Dendritic cell treated with granulocyte-macrophage colony-stimulating factor and Interleukin-4, amounts not matched to agents 40 ng/mL and 50 ng/mL, for 4 days (primary cell): ENCODE measurements around the gene STEAP2.

Experiments
- H3K27ac Mint-ChIP-seq: one replicate; pipeline ENCODE4 v1.8.0; 2022; ENCODE audit warnings: mild to moderate bottlenecking, mixed read lengths
- H3K27me3 Mint-ChIP-seq: one replicate; pipeline ENCODE4 v1.8.0; 2022; ENCODE audit warnings: mild to moderate bottlenecking, mixed read lengths
- H3K36me3 Mint-ChIP-seq: one replicate; pipeline ENCODE4 v1.8.0; 2022; ENCODE audit warnings: low read depth, mixed read lengths
- H3K4me1 Mint-ChIP-seq: one replicate; pipeline ENCODE4 v1.8.0; 2022; ENCODE audit warnings: low read depth, mixed read lengths
- H3K4me3 Mint-ChIP-seq: one replicate; pipeline ENCODE4 v1.8.0; 2022; ENCODE audit warnings: mild to moderate bottlenecking, moderate library complexity, mixed read lengths
- H3K9me3 Mint-ChIP-seq: one replicate; pipeline ENCODE4 v1.8.0; 2022; ENCODE audit warnings: mixed read lengths
- intact Hi-C: fragments of 100-400 bp; cut with micrococcal nuclease; formaldehyde crosslinking; loops from one replicate; pipeline ENCODE4 v1.15.0; 2022

The STEAP2 gene

GRCh38 chr7:90211391-90212148 is at the start of gene STEAP2:
Gene STEAP2, plus strand, starts transcription at chr7:90211740. Its CDS starts 13,343 bp downstream, at chr7:90225083.
- intact Hi-C loops = no loop called here
- no peaks in the 10 kb centered on the region for H3K36me3 Mint-ChIP-seq
- H3K27me3 Mint-ChIP-seq = peaks cover 33% of the 10 kb centered on the region
- peaks cover 12% of the 10 kb centered on the region for H3K4me1 Mint-ChIP-seq
- H3K27ac Mint-ChIP-seq = no peak within 1 kb of the TSS
- peak within 1 kb of the TSS; percentile 61 for H3K4me3 Mint-ChIP-seq
- no peaks in the 10 kb centered on the region for H3K9me3 Mint-ChIP-seq

GRCh38 chr7:90163534-90163933 is 48.0 kb upstream of the STEAP2 start:
- Mint-ChIP-seq H3K27me3 (peaks cover 4% of the 10 kb centered on the region), H3K4me3 (no peak overlapping the region), H3K36me3 (no peaks in the 10 kb centered on the region), H3K4me1 (no peaks in the 10 kb centered on the region), H3K9me3 (no peaks in the 10 kb centered on the region), H3K27ac (no peak overlapping the region)
- intact Hi-C loops = no loop called here

GRCh38 chr7:90165724-90166123 is 45.8 kb upstream of the STEAP2 start:
- Mint-ChIP-seq H3K9me3 (peaks cover 8% of the 10 kb centered on the region), H3K27me3 (peaks cover 4% of the 10 kb centered on the region), H3K4me3 (no peak overlapping the region), H3K27ac (no peak overlapping the region), H3K4me1 (no peaks in the 10 kb centered on the region), H3K36me3 (no peaks in the 10 kb centered on the region)
- intact Hi-C loops = loop anchor here (5.0 kb wide), 1 partner anchor 82 kb away; the partner anchor contains the start of gene CFAP69

GRCh38 chr7:90166153-90166552 is 45.4 kb upstream of the STEAP2 start:
- Mint-ChIP-seq H3K9me3 (peaks cover 8% of the 10 kb centered on the region), H3K4me1 (no peaks in the 10 kb centered on the region), H3K27me3 (peaks cover 4% of the 10 kb centered on the region), H3K4me3 (no peak overlapping the region), H3K27ac (no peak overlapping the region), H3K36me3 (no peaks in the 10 kb centered on the region)
- intact Hi-C loops = loop anchor here (5.0 kb wide), 1 partner anchor 81 kb away; the partner anchor contains the start of gene CFAP69

- Mint-ChIP-seq H3K9me3 (peaks cover 8% of the 10 kb centered on the region), H3K4me3 (no peak overlapping the region), H3K27ac (no peak overlapping the region), H3K36me3 (no peaks in the 10 kb centered on the region), H3K4me1 (no peaks in the 10 kb centered on the region), H3K27me3 (peaks cover 4% of the 10 kb centered on the region)
- intact Hi-C loops = loop anchor here (5.0 kb wide), 1 partner anchor 80 kb away; the partner anchor contains the start of gene CFAP69
Observed at GRCh38 chr7:90167361-90167760, 44.2 kb upstream of the STEAP2 start.

GRCh38 chr7:90169891-90170290 is 41.6 kb upstream of the STEAP2 start:
- Mint-ChIP-seq H3K4me3 (no peak overlapping the region), H3K27me3 (peaks cover 4% of the 10 kb centered on the region), H3K27ac (no peak overlapping the region), H3K36me3 (no peaks in the 10 kb centered on the region), H3K4me1 (no peaks in the 10 kb centered on the region), H3K9me3 (peaks cover 8% of the 10 kb centered on the region)
- intact Hi-C loops = loop anchor here (5.0 kb wide), 1 partner anchor 77 kb away; the partner anchor contains the start of gene CFAP69

- intact Hi-C loops = no loop called here
- no peaks in the 10 kb centered on the region for H3K36me3 Mint-ChIP-seq
- H3K9me3 Mint-ChIP-seq = peaks cover 21% of the 10 kb centered on the region
- no peak overlapping the region for H3K27ac Mint-ChIP-seq
- H3K27me3 Mint-ChIP-seq = no peaks in the 10 kb centered on the region
- H3K4me1 Mint-ChIP-seq = no peaks in the 10 kb centered on the region
- no peak overlapping the region for H3K4me3 Mint-ChIP-seq
Observed at GRCh38 chr7:90172121-90172520, 39.4 kb upstream of the STEAP2 start.

- H3K4me3 Mint-ChIP-seq = no peak overlapping the region
- no peaks in the 10 kb centered on the region for H3K4me1 Mint-ChIP-seq
- no peaks in the 10 kb centered on the region for H3K36me3 Mint-ChIP-seq
- no peaks in the 10 kb centered on the region for H3K27me3 Mint-ChIP-seq
- H3K27ac Mint-ChIP-seq = no peak overlapping the region
- H3K9me3 Mint-ChIP-seq = peaks cover 21% of the 10 kb centered on the region
- intact Hi-C loops = no loop called here
Observed at GRCh38 chr7:90172624-90173023, 38.9 kb upstream of the STEAP2 start.

GRCh38 chr7:90173127-90173844 is 38.3 kb upstream of the STEAP2 start:
- Mint-ChIP-seq H3K27me3 (no peaks in the 10 kb centered on the region), H3K36me3 (no peaks in the 10 kb centered on the region)

GRCh38 chr7:90175667-90176066 is 35.9 kb upstream of the STEAP2 start:
- Mint-ChIP-seq H3K4me3 (no peak overlapping the region), H3K9me3 (peaks cover 14% of the 10 kb centered on the region), H3K36me3 (no peaks in the 10 kb centered on the region), H3K27ac (no peak overlapping the region), H3K27me3 (no peaks in the 10 kb centered on the region), H3K4me1 (peaks cover 12% of the 10 kb centered on the region)
- intact Hi-C loops = no loop called here

More at GRCh38 chr7:90173127-90173844, 38.3 kb upstream of the STEAP2 start:
- Mint-ChIP-seq H3K4me1 (no peaks in the 10 kb centered on the region), H3K9me3 (peaks cover 21% of the 10 kb centered on the region), H3K27ac (no peak overlapping the region), H3K4me3 (no peak overlapping the region)
- intact Hi-C loops = no loop called here

- intact Hi-C loops = no loop called here
Observed at GRCh38 chr7:90176195-90176594, 35.3 kb upstream of the STEAP2 start.

GRCh38 chr7:90178166-90178565 is 33.4 kb upstream of the STEAP2 start:
- Mint-ChIP-seq H3K36me3 (no peaks in the 10 kb centered on the region), H3K27ac (no peak overlapping the region), H3K9me3 (peaks cover 14% of the 10 kb centered on the region), H3K27me3 (no peaks in the 10 kb centered on the region), H3K4me1 (peaks cover 13% of the 10 kb centered on the region), H3K4me3 (no peak overlapping the region)
- intact Hi-C loops = no loop called here

More at GRCh38 chr7:90176195-90176594, 35.3 kb upstream of the STEAP2 start:
- Mint-ChIP-seq H3K27ac (no peak overlapping the region), H3K36me3 (no peaks in the 10 kb centered on the region), H3K27me3 (no peaks in the 10 kb centered on the region), H3K9me3 (peaks cover 14% of the 10 kb centered on the region), H3K4me1 (peaks cover 13% of the 10 kb centered on the region), H3K4me3 (no peak overlapping the region)

- Mint-ChIP-seq H3K9me3 (peaks cover 14% of the 10 kb centered on the region), H3K36me3 (no peaks in the 10 kb centered on the region), H3K27ac (no peak overlapping the region), H3K4me1 (peaks cover 13% of the 10 kb centered on the region), H3K27me3 (no peaks in the 10 kb centered on the region), H3K4me3 (no peak overlapping the region)
- intact Hi-C loops = no loop called here
Observed at GRCh38 chr7:90178679-90179278, 32.8 kb upstream of the STEAP2 start.
